GM18520 (cell line): ENCODE results near the gene C18orf63.
A peak's percentile ranks its signal among the peaks of the same experiment; 100 is the strongest.
"Not testable (repeated sequence)": the region's sequence is repeated elsewhere in the genome, so short reads cannot be mapped to it uniquely, and the experiment has no call there.

ENCODE experiments used
- ATAC-seq: cut with Tn5 transposase; IDR thresholded peaks from one replicate; pipeline ENCODE4 v1.9.1; 2021; ENCODE audit not compliant: unreplicated experiment

Gene C18orf63

DNA sequence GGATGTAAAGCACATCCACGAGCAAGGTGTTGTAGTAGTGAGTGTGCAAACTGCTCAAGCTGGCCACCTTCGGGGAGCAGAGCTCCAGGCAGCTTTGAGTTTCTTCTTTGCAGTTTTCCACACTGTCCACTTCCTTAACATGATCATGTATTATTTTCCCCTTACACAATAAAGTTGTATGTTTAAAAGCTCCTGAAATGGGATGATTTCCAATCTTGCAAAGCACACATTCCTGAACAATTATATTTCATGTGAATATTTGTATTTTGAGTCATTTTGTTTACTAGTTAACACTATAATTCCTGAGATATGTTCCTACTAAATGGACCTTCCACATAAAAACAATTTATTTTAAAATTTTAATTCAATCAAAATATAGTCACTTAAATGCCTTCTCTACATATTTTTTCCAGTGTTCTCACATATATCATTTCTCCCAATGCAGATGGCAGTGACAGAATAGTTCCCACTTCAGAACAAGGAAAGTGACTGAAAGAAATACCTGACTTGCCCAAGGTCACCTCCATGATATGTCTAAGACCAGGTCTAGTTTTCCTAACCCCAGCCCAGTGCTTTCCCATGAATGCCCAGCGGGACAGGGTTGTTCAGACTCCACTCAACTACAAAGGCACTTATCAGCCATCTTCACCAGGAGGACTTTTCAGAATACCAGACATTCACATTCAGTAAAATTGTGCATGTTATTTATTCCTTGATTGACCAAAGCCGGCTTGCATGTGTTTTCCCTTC is 29.4 kb upstream of the C18orf63 start:
- ATAC-seq: no peak

GRCh38 chr18:74286856-74287255 is 28.8 kb upstream of the C18orf63 start:
- ATAC-seq: no peak

DNA sequence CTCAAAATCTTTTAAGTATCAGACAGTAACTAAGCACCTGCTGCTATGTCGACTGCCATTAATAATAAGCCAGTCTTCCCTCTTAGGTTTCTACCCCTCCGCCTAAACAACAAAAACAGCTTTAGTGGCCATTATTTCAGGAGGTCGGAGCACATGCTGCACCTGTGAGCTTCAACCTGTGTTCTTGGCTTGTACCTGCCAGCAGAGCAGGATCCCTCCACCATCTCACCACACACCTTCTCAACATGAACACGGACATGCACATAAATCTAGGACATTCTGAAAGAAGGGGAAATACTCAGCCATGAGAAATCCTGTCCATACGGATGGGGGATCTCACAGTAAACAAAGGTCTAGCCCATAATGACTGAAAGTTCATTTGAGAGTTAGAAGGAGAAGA is 27.6 kb upstream of the C18orf63 start:
- no peak for ATAC-seq

GRCh38 chr18:74288730-74289129 is 26.9 kb upstream of the C18orf63 start:
- no peak for ATAC-seq

- no peak for ATAC-seq
Observed at GRCh38 chr18:74289137-74289536, 26.5 kb upstream of the C18orf63 start.

- no peak for ATAC-seq
Observed at GRCh38 chr18:74290021-74290420, 25.6 kb upstream of the C18orf63 start.

DNA sequence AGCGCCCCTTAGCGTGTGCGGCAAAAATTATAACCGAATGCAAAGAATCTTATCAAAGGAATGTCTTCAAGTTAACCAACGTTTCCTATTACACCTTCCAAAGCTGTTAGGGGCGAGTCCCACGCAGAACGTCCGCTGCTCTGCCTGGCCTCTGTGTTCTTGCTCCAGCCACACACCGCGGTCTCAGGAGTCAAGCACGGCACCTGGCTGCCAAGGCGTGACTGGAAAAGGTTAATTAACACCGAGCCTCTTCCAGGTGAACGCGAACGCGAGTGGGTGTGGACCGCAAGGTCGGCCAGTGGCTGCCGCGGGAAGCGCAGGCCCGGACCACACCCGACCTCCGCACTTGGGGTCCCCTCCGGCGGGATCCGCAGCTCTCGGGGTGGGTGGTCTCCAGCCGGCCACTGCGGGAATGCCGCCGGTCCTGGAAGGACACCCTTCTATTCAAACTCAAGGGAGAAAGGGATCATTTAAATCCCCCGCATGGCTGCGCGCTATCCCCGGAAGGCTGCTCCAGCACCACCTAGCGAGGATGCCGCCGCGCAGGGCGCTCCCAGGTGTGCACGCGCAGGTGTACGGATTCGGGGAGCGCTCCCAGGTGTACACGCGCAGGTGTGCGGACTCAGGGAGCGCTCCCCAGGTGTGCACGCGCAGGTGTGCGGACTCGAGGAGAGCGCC is 24.7 kb upstream of the C18orf63 start:
- ATAC-seq: no peak

GRCh38 chr18:74291472-74291770 is 24.2 kb upstream of the C18orf63 start:
- no peak for ATAC-seq

DNA sequence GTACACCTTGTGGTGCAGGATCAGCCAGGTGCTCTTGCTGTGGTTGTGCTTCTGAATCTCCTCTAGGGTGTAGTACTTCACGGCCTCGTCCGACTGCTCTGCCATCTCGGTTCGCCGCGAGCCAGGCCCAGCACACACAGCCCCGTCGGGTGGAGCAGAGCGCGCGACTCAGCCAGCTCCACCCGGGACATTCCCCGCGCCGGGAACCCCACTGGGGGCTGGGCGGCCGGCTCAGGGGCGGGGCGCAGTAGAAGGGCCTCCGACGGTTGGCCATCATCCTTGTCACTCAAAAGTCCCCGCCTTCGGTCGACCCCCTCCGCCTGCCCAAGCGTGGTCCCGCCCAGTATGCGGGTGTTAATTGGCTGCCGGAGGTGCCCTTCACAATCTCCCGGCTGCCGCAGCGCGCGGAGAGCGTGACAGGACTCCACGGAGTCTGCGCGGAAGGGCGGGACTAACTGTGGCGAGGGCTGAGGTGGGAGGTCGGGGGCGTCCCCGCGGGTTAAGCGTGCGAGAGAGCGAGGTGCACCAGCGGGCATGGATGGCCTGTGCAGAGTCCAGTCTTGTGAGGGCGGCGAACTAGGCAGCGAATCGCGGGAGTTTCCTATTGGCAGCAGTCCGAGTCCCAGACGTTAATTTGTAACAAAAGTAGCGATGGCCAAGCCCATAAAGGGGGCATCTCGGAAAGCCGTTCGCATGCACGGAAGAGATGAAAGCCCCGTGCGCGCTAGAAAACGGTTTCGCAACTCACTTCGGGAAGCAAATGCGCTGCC is 23.7 kb upstream of the C18orf63 start, which contains the start of gene CYB5A:
TSS of gene CYB5A (minus strand) at position 193 of the 770 bp plus-strand sequence. CDS start at position 105, 88 bp downstream.
- ATAC-seq: peak; percentile 99

DNA sequence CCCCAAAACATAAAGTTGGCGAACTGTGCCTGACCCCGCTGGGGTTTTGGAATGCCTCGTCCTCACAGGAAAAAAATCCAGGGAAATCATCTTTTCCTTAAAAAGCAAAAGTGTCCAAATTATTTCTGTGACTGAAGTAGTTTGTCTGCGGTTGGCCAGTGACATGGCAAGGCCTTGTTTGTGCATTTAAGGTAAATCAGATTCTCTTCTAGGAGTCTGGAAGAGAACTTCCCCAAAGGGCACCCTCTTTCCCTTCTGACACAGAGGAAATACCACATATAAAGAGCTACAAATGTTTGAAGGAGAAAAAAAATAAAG is 23.1 kb upstream of the C18orf63 start:
- no peak for ATAC-seq

GRCh38 chr18:74292982-74293381 is 22.7 kb upstream of the C18orf63 start:
- not testable (repeated sequence) for ATAC-seq

DNA sequence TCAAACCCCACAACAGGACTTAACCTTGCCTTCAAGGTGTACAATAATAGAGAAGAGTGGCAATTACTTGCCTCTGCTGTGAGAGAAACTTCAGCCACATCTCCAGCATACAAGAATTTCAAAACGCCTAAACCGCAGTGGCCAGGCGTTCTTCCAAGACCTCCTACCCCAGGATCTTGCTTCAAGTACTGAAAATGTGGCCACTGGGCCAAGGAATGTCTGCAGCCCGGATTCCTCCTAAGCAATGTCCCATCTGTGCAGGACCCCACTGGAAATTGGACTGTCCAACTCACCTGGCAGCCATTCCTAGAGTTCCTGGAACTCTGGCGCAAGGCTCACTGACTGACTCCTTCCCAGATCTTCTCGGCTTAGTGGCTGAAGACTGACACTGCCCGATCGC is 21.1 kb upstream of the C18orf63 start:
- no peak for ATAC-seq

- ATAC-seq: no peak
Observed at GRCh38 chr18:74299162-74299561, 16.5 kb upstream of the C18orf63 start.

GRCh38 chr18:74299746-74300145 is 15.9 kb upstream of the C18orf63 start:
- no peak for ATAC-seq

DNA sequence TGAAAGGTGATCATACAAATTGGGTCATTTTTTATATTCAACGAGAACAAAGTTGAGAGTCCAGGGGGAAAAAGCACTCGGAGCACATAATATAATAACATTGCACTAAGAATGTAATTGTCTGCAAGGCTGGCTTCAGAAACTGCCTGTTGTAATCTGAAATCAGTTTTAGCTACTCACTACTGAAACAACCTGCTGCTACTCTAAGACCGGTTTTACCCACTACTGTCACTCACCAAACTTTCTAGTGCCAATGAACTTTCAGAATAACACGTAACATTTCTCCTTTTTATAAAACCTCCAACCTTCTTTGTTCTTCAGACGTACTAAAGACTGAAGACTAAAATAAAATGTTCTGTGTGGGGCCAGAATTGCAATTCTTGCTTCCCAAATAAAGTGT is 12.3 kb upstream of the C18orf63 start:
- no peak for ATAC-seq

GRCh38 chr18:74303936-74304335 is 11.7 kb upstream of the C18orf63 start:
- no peak for ATAC-seq

DNA sequence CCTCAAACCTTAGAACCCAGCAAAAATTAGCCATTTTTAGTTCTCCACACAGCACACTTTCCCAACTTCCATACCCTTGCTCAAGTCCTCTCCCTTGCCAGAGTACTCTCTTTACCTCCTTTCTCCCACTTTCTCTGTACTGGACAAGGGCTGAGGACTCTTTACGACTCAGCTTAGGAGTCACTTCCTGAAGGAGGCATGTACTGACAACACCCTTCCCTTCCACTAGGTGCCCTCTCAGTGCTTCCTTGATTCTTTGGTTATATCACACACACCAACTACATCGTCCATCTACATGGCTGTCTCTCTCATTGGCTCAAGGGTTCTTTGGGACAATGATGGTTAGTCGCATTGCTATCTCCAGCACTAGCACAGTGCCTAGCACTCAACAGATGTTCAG is 5.2 kb upstream of the C18orf63 start:
- ATAC-seq: no peak

- no peak for ATAC-seq
Observed at GRCh38 chr18:74311000-74311399, 4.6 kb upstream of the C18orf63 start.

DNA sequence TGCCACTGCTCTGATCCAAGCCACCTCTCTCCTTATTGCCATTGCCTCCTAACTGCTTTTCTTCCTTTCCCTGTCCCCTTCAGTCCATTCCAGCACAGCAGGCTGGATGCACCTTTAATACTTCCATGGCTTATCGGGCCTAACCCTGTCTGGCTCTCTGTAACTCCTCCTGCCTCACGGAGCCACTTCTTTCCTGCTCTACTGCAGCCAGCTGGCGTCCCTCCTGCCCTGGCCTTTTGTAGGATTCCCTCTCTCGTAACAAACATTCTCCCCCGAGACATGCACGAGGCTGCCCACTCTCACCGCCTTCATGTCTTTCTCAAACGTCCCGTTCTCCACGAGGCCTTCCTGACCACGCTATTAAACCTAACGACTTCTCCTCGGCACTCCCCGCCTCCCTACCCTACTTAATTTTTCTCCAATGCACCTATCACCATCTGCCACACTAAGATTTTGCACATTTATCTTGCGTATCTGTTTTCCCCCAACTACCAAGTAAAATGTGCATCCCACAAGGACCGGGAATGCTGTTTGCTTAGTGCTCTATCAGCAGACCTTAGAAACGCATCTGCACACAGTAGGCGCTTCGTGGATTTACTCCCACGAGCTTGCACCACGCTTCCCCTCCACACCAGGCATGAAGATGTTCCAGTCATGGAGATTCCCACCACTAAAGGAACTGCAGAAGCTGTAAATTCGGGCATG is 728 bp upstream of the C18orf63 start:
- ATAC-seq: no peak

GRCh38 chr18:74316257-74317170 is 875 bp downstream of the C18orf63 start:
- no peak for ATAC-seq
